Measurements from ENCODE around the gene DAB1. TPM values are rescaled to one million over a fixed set of nuclear protein-coding genes. Genes with fewer than 3 reads are reported as not detected.
A peak's percentile ranks its signal among the peaks of the same experiment; 100 is the strongest.

The DAB1 gene
- total RNA-seq, 1 donor from 2014 or later, result not detected

GRCh38 chr1:57157818-57158603 lies 265.8 kb downstream of the DAB1 start:
- TF ChIP-seq CTCF (conservative IDR thresholded peaks at IDR 0.05; ENCODE audit: low read depth, low read length), result no peak
- DNase-seq (ENCODE audit: low read depth), result peak; percentile 26
- H3K4me3 ChIP-seq (ENCODE audit: low read depth, low read length), result no peak overlapping the region

- no peak for DNase-seq (ENCODE audit: low read depth)
- H3K4me3 ChIP-seq (ENCODE audit: low read depth, low read length), result no peak overlapping the region
- TF ChIP-seq CTCF (conservative IDR thresholded peaks at IDR 0.05; ENCODE audit: low read depth, low read length), result no peak
Observed at GRCh38 chr1:57156907-57157306, 267.0 kb downstream of the DAB1 start.

GRCh38 chr1:57146100-57146499 lies 277.8 kb downstream of the DAB1 start:
- H3K4me3 ChIP-seq (ENCODE audit: low read depth, low read length), result no peak overlapping the region
- DNase-seq (ENCODE audit: low read depth), result no peak

GRCh38 chr1:57142999-57143398 lies 280.9 kb downstream of the DAB1 start:
- no peak for TF ChIP-seq CTCF (conservative IDR thresholded peaks at IDR 0.05; ENCODE audit: low read depth, low read length)
- no peak for DNase-seq (ENCODE audit: low read depth)

More at GRCh38 chr1:57146100-57146499, 277.8 kb downstream of the DAB1 start:
- no peak for TF ChIP-seq CTCF (conservative IDR thresholded peaks at IDR 0.05; ENCODE audit: low read depth, low read length)

GRCh38 chr1:57142169-57142568 lies 281.7 kb downstream of the DAB1 start:
- no peak overlapping the region for H3K4me3 ChIP-seq (ENCODE audit: low read depth, low read length)
- no peak for DNase-seq (ENCODE audit: low read depth)
- TF ChIP-seq CTCF (conservative IDR thresholded peaks at IDR 0.05; ENCODE audit: low read depth, low read length), result no peak

More at GRCh38 chr1:57142999-57143398, 280.9 kb downstream of the DAB1 start:
- no peak overlapping the region for H3K4me3 ChIP-seq (ENCODE audit: low read depth, low read length)

- H3K4me3 ChIP-seq (ENCODE audit: low read depth, low read length), result no peak overlapping the region
- no peak for DNase-seq (ENCODE audit: low read depth)
- TF ChIP-seq CTCF (conservative IDR thresholded peaks at IDR 0.05; ENCODE audit: low read depth, low read length), result no peak
Observed at GRCh38 chr1:57138432-57139078, 285.3 kb downstream of the DAB1 start.

All from epithelial cell of proximal tubule (primary cell).